OCI-LY7 (cell line): ENCODE measurements around the gene FAM171A1. TPM values are rescaled to one million over a fixed set of nuclear protein-coding genes. Genes with fewer than 3 reads are reported as not detected.

Source experiments
- BruUV-seq: library from RNA; stranded (reverse); fragments of 400-500 nt; replicated peaks from 2 replicates; lab custom pipeline; 2021; lab: Mats Ljungman, UMichigan
- CTCF ChIA-PET: fragments of 300-600 bp; sonication (Branson Sonifier 250); formaldehyde crosslinking; loops from one replicate; lab custom pipeline; 2022; ENCODE audit warnings: antibody characterized with exemption; ENCODE audit not compliant: unreplicated experiment; lab: Charles Lee
- POLR2A ChIA-PET: fragments of 300-600 bp; sonication (Branson Sonifier 250); formaldehyde crosslinking; loops from one replicate; lab custom pipeline; 2022; ENCODE audit warnings: antibody characterized with exemption; lab: Charles Lee
- DNase-seq: peaks from one replicate; pipeline ENCODE4 v3.0.0-alpha.2; 2015; ENCODE audit warnings: low spot score
- H2AFZ ChIP-seq: fragments of 200-600 bp; sonication (generic), shearing (Covaris generic); 2 replicates; pipeline ENCODE4 v1.6.1; 2014; ENCODE audit warnings: mild to moderate bottlenecking, antibody characterized with exemption, low read length, moderate library complexity
- H3K27ac ChIP-seq: fragments of 200-600 bp; sonication (generic); 2 replicates; pipeline ENCODE4 v1.5.1; 2014; ENCODE audit warnings: mixed run types, low read depth, mild to moderate bottlenecking, moderate library complexity, low read length, inconsistent platforms; ENCODE audit not compliant: poor library complexity, severe bottlenecking
- H3K36me3 ChIP-seq: fragments of 200-600 bp; sonication (generic); 2 replicates; pipeline ENCODE4 v1.6.1; 2014; ENCODE audit warnings: mild to moderate bottlenecking, antibody characterized with exemption, low read length, moderate library complexity, mixed read lengths; ENCODE audit not compliant: insufficient read depth
- H3K4me1 ChIP-seq: fragments of 200-600 bp; sonication (generic); 2 replicates; pipeline ENCODE4 v1.5.1; 2014; ENCODE audit warnings: mild to moderate bottlenecking, low read length; ENCODE audit not compliant: insufficient read depth, poor library complexity, severe bottlenecking
- H3K4me2 ChIP-seq: fragments of 200-600 bp; sonication (generic); 2 replicates; pipeline ENCODE4 v1.6.1; 2014; ENCODE audit warnings: mild to moderate bottlenecking, low read length
- H3K4me3 ChIP-seq: fragments of 200-600 bp; sonication (generic); 2 replicates; pipeline ENCODE4 v1.5.1; 2014; ENCODE audit warnings: mild to moderate bottlenecking, low read depth, low read length; ENCODE audit not compliant: poor library complexity, severe bottlenecking
- H3K79me2 ChIP-seq: fragments of 200-600 bp; sonication (generic); 2 replicates; pipeline ENCODE4 v1.6.1; 2016; ENCODE audit warnings: low read depth, mild to moderate bottlenecking, low read length, moderate library complexity, mixed read lengths; ENCODE audit not compliant: insufficient read depth
- H3K9me2 ChIP-seq: fragments of 200-600 bp; sonication (generic); 2 replicates; pipeline ENCODE4 v1.6.1; 2016; ENCODE audit warnings: mild to moderate bottlenecking, low read length, mixed read lengths; ENCODE audit not compliant: insufficient read depth
- H3K9me3 ChIP-seq: fragments of 200-600 bp; sonication (generic); 2 replicates; pipeline ENCODE4 v1.6.1; 2014; ENCODE audit warnings: mild to moderate bottlenecking, mixed run types, low read length, mixed read lengths
- H4K20me1 ChIP-seq: fragments of 200-600 bp; sonication (generic); 2 replicates; pipeline ENCODE4 v1.6.1; 2014; ENCODE audit warnings: mild to moderate bottlenecking, antibody characterized with exemption, low read length, moderate library complexity, mixed read lengths; ENCODE audit not compliant: insufficient read depth
- CTCF ChIP-seq: fragments of 200-600 bp; sonication (generic); conservative IDR thresholded peaks from 2 replicates; pipeline ENCODE4 v1.5.1; 2014; ENCODE audit warnings: mild to moderate bottlenecking, antibody characterized with exemption, low read length, moderate library complexity, mixed read lengths
- EZH2phosphoT487 ChIP-seq: fragments of 200-600 bp; sonication (generic); IDR thresholded peaks from 2 replicates; pipeline ENCODE4 v1.6.1; 2018; ENCODE audit warnings: low read depth, borderline replicate concordance, mild to moderate bottlenecking, mixed run types, antibody characterized with exemption, low read length, moderate library complexity, mixed read lengths
- intact Hi-C: fragments of 100-400 bp; cut with micrococcal nuclease; formaldehyde crosslinking; loops from one replicate; pipeline ENCODE4 v1.10.0; 2022; ENCODE audit not compliant: unreplicated experiment
- total RNA-seq, 2 experiments: library from RNA; depleted of rRNA in 1 of 2; stranded (reverse); fragments of >200 nt in 1 of 2; shearing (Covaris generic) in 1 of 2; gene quantifications; 2 replicates each; pipeline ENCODE4 v1.2.3, GENCODE V29; 2014 to 2022

Gene FAM171A1
- total RNA-seq, 2 experiments from 2014 or later = not detected

- no peak overlapping the region for H3K27ac ChIP-seq
- TF ChIP-seq EZH2phosphoT487 (no peak), CTCF (no peak)
- H3K9me2 ChIP-seq = no peaks in the 10 kb centered on the region
- H3K4me2 ChIP-seq = no peak overlapping the region
- intact Hi-C loops = no loop called here
- ChIA-PET CTCF (no interaction called here), POLR2A (no interaction called here)
- H2AFZ ChIP-seq = no peak overlapping the region
- H3K79me2 ChIP-seq = no peaks in the 10 kb centered on the region
- no peaks in the 10 kb centered on the region for H3K4me1 ChIP-seq
- no peaks in the 10 kb centered on the region for H3K36me3 ChIP-seq
- H3K9me3 ChIP-seq = no peaks in the 10 kb centered on the region
- H4K20me1 ChIP-seq = no peaks in the 10 kb centered on the region
- no peak for DNase-seq
- no TSS peak for BruUV-seq
- no peak overlapping the region for H3K4me3 ChIP-seq
Observed at GRCh38 chr10:15387021-15387420, 15.9 kb upstream of the FAM171A1 start.

- no peak overlapping the region for H3K27ac ChIP-seq
- H3K79me2 ChIP-seq = no peaks in the 10 kb centered on the region
- no TSS peak for BruUV-seq
- intact Hi-C loops = no loop called here
- no peaks in the 10 kb centered on the region for H3K9me3 ChIP-seq
- H4K20me1 ChIP-seq = no peaks in the 10 kb centered on the region
- DNase-seq = no peak
- H3K4me2 ChIP-seq = no peak overlapping the region
- H3K4me1 ChIP-seq = no peaks in the 10 kb centered on the region
- H3K9me2 ChIP-seq = no peaks in the 10 kb centered on the region
- CTCF ChIA-PET = no interaction called here
- no peaks in the 10 kb centered on the region for H3K36me3 ChIP-seq
- POLR2A ChIA-PET = interaction anchor here (0.6 kb wide), 1 partner anchor 319 kb away, joined by 3 read pairs; no protein-coding TSS in a partner anchor
- TF ChIP-seq EZH2phosphoT487 = no peak
- TF ChIP-seq CTCF = no peak
- no peak overlapping the region for H2AFZ ChIP-seq
- no peak overlapping the region for H3K4me3 ChIP-seq
Observed at GRCh38 chr10:15385552-15386455, 14.7 kb upstream of the FAM171A1 start.

- POLR2A ChIA-PET = no interaction called here
- H3K27ac ChIP-seq = no peak overlapping the region
- no TSS peak for BruUV-seq
Observed at GRCh38 chr10:15381420-15381819, 10.3 kb upstream of the FAM171A1 start.

More at GRCh38 chr10:15381420-15381819, 10.3 kb upstream of the FAM171A1 start:
- intact Hi-C loops = no loop called here
- H3K4me1 ChIP-seq = no peaks in the 10 kb centered on the region
- no peaks in the 10 kb centered on the region for H3K79me2 ChIP-seq
- CTCF ChIA-PET = no interaction called here
- H3K36me3 ChIP-seq = no peaks in the 10 kb centered on the region
- H3K9me2 ChIP-seq = no peaks in the 10 kb centered on the region
- H3K9me3 ChIP-seq = no peaks in the 10 kb centered on the region
- TF ChIP-seq EZH2phosphoT487 (no peak), CTCF (no peak)
- H4K20me1 ChIP-seq = no peaks in the 10 kb centered on the region
- no peak overlapping the region for H3K4me2 ChIP-seq
- H2AFZ ChIP-seq = no peak overlapping the region
- no peak overlapping the region for H3K4me3 ChIP-seq
- DNase-seq = no peak
